ENCODE results near the gene NEFH. TPM values are rescaled to one million over a fixed set of nuclear protein-coding genes. Genes with fewer than 3 reads are reported as not detected.

NEFH gene
- total RNA-seq, 1 experiment from 2014 or later: not detected

DNA sequence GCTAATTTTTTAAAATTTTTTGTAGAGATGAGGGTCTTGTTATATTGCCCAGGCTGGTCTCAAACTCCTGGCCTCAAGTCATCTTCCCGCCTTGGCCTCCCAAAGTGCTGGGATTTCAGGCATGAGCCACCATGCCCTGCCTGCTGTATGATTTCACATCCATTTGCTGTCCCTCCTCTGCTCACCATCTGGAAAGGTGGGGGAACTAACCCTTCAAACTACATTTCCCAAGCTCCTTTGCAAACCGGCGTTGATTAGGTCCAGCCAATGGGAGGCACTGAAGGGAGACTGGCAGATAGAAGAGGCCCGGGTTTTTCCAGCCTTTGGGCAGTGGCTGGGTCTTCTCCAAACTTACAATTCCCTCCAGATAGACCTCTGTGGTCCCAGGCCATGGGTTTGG is 22.3 kb upstream of the NEFH start:
- BruUV-seq (replicated peaks): no TSS peak

GRCh38 chr22:29458551-29458950 is 21.5 kb upstream of the NEFH start:
- no peak for DNase-seq
- CTCF ChIA-PET: no interaction called here
- Mint-ChIP-seq H3K4me3 (ENCODE audit: low read depth, unreplicated experiment) (no peak overlapping the region), H3K4me1 (ENCODE audit: low read depth, unreplicated experiment) (no peaks in the 10 kb centered on the region), H3K36me3 (ENCODE audit: insufficient read depth, unreplicated experiment) (no peaks in the 10 kb centered on the region), H3K9me3 (ENCODE audit: low read depth, unreplicated experiment) (no peaks in the 10 kb centered on the region), H3K27me3 (ENCODE audit: unreplicated experiment) (no peaks in the 10 kb centered on the region), H3K27ac (ENCODE audit: unreplicated experiment) (no peak overlapping the region)
- BruUV-seq (replicated peaks): no TSS peak
- intact Hi-C loops (cut with micrococcal nuclease; ENCODE audit: unreplicated experiment): no loop called here
- TF ChIP-seq, protein P1, sequence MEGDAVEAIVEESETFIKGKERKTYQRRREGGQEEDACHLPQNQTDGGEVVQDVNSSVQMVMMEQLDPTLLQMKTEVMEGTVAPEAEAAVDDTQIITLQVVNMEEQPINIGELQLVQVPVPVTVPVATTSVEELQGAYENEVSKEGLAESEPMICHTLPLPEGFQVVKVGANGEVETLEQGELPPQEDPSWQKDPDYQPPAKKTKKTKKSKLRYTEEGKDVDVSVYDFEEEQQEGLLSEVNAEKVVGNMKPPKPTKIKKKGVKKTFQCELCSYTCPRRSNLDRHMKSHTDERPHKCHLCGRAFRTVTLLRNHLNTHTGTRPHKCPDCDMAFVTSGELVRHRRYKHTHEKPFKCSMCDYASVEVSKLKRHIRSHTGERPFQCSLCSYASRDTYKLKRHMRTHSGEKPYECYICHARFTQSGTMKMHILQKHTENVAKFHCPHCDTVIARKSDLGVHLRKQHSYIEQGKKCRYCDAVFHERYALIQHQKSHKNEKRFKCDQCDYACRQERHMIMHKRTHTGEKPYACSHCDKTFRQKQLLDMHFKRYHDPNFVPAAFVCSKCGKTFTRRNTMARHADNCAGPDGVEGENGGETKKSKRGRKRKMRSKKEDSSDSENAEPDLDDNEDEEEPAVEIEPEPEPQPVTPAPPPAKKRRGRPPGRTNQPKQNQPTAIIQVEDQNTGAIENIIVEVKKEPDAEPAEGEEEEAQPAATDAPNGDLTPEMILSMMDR (IDR thresholded peaks at IDR 0.05; ENCODE audit: unreplicated experiment): no peak

More for the DNA sequence above, 22.3 kb upstream of the NEFH start:
- no peak overlapping the region for H3K4me3 Mint-ChIP-seq (ENCODE audit: low read depth, unreplicated experiment)
- no peaks in the 10 kb centered on the region for H3K27me3 Mint-ChIP-seq (ENCODE audit: unreplicated experiment)
- no peaks in the 10 kb centered on the region for H3K36me3 Mint-ChIP-seq (ENCODE audit: insufficient read depth, unreplicated experiment)
- CTCF ChIA-PET: interaction anchor here (1.0 kb wide), 1 partner anchor 10 kb away, joined by 4 read pairs; no protein-coding TSS in a partner anchor
- TF ChIP-seq, protein P1 (IDR thresholded peaks at IDR 0.05; ENCODE audit: unreplicated experiment): no peak
- H3K4me1 Mint-ChIP-seq (ENCODE audit: low read depth, unreplicated experiment): no peaks in the 10 kb centered on the region
- intact Hi-C loops (cut with micrococcal nuclease; ENCODE audit: unreplicated experiment): no loop called here
- H3K27ac Mint-ChIP-seq (ENCODE audit: unreplicated experiment): no peak overlapping the region
- peak; percentile 51 for DNase-seq
- no peaks in the 10 kb centered on the region for H3K9me3 Mint-ChIP-seq (ENCODE audit: low read depth, unreplicated experiment)

- TF ChIP-seq, protein P1 (IDR thresholded peaks at IDR 0.05; ENCODE audit: unreplicated experiment): no peak
- Mint-ChIP-seq H3K9me3 (ENCODE audit: low read depth, unreplicated experiment) (no peaks in the 10 kb centered on the region), H3K27ac (ENCODE audit: unreplicated experiment) (no peak overlapping the region), H3K36me3 (ENCODE audit: insufficient read depth, unreplicated experiment) (no peaks in the 10 kb centered on the region), H3K4me3 (ENCODE audit: low read depth, unreplicated experiment) (no peak overlapping the region), H3K4me1 (ENCODE audit: low read depth, unreplicated experiment) (no peaks in the 10 kb centered on the region), H3K27me3 (ENCODE audit: unreplicated experiment) (no peaks in the 10 kb centered on the region)
- CTCF ChIA-PET: interaction anchor here (0.7 kb wide), 1 partner anchor 13 kb away, joined by 3 read pairs; no protein-coding TSS in a partner anchor
- intact Hi-C loops (cut with micrococcal nuclease; ENCODE audit: unreplicated experiment): no loop called here
- no peak for DNase-seq
- no TSS peak for BruUV-seq (replicated peaks)
Observed at GRCh38 chr22:29459773-29460172, 20.2 kb upstream of the NEFH start.

DNA sequence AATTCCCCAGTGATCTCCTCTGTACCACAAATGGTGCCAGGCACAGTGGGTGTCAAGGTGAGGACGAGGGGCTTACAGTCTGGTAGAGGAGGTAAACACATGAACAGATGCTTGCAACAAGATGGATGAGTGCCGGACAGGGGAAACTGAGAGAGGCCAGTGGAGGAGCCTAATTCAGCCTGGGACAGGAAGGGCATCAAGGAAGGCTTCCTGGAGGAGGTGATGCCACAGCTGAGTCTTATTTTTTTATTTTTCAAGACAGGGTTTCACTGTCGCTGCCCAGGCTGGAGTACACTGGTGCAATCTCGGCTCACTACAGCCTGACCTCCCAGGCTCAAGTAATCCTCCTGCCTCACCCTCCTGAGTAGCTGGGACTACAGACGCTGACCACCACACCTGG is 18.8 kb upstream of the NEFH start:
- Mint-ChIP-seq H3K27ac (ENCODE audit: unreplicated experiment) (no peak overlapping the region), H3K4me1 (ENCODE audit: low read depth, unreplicated experiment) (no peaks in the 10 kb centered on the region), H3K27me3 (ENCODE audit: unreplicated experiment) (peaks cover 11% of the 10 kb centered on the region), H3K36me3 (ENCODE audit: insufficient read depth, unreplicated experiment) (no peaks in the 10 kb centered on the region), H3K4me3 (ENCODE audit: low read depth, unreplicated experiment) (no peak overlapping the region), H3K9me3 (ENCODE audit: low read depth, unreplicated experiment) (no peaks in the 10 kb centered on the region)
- CTCF ChIA-PET: interaction anchor here (0.7 kb wide), 1 partner anchor 39 kb away, joined by 6 read pairs; no protein-coding TSS in a partner anchor
- DNase-seq: no peak
- BruUV-seq (replicated peaks): no TSS peak
- intact Hi-C loops (cut with micrococcal nuclease; ENCODE audit: unreplicated experiment): no loop called here
- TF ChIP-seq, protein P1 (IDR thresholded peaks at IDR 0.05; ENCODE audit: unreplicated experiment): no peak

Data from Calu3 (cell line).